GM19099 (cell line): Measurements from ENCODE around the gene ATP10B.

Source experiments
- POLR2A ChIP-seq: IDR thresholded peaks from 3 replicates; pipeline ENCODE4 v1.6.1; 2011; ENCODE audit warnings: low read depth; ENCODE audit not compliant: insufficient read length; ENCODE audit errors: extremely low read depth

ATP10B gene

GRCh38 chr5:160852049-160852448 lies at the start of gene ATP10B:
Gene ATP10B, minus strand, starts transcription at chr5:160852211. Its CDS starts 164,137 bp downstream, at chr5:160688074.
- TF ChIP-seq POLR2A, result no peak

- no peak for TF ChIP-seq POLR2A
Observed at GRCh38 chr5:160901656-160902055, 49.6 kb upstream of the ATP10B start.

- TF ChIP-seq POLR2A, result no peak
Observed at GRCh38 chr5:160899735-160900134, 47.7 kb upstream of the ATP10B start.

- TF ChIP-seq POLR2A, result no peak
Observed at GRCh38 chr5:160887780-160888179, 35.8 kb upstream of the ATP10B start.

- TF ChIP-seq POLR2A, result no peak
Observed at GRCh38 chr5:160869989-160870521, 18.0 kb upstream of the ATP10B start.

GRCh38 chr5:160867976-160868375 lies 16.0 kb upstream of the ATP10B start:
- TF ChIP-seq POLR2A, result no peak

GRCh38 chr5:160851451-160851850 lies 560 bp downstream of the ATP10B start:
- no peak for TF ChIP-seq POLR2A

- TF ChIP-seq POLR2A, result no peak
Observed at GRCh38 chr5:160850421-160850820, 1.6 kb downstream of the ATP10B start.

GRCh38 chr5:160847526-160848085 lies 4.4 kb downstream of the ATP10B start:
- no peak for TF ChIP-seq POLR2A

GRCh38 chr5:160846642-160847041 lies 5.4 kb downstream of the ATP10B start:
- no peak for TF ChIP-seq POLR2A

GRCh38 chr5:160844177-160844576 lies 7.8 kb downstream of the ATP10B start:
- TF ChIP-seq POLR2A, result no peak

- no peak for TF ChIP-seq POLR2A
Observed at GRCh38 chr5:160843240-160843639, 8.8 kb downstream of the ATP10B start.

- no peak for TF ChIP-seq POLR2A
Observed at GRCh38 chr5:160837749-160838593, 14.0 kb downstream of the ATP10B start.

GRCh38 chr5:160837211-160837610 lies 14.8 kb downstream of the ATP10B start:
- no peak for TF ChIP-seq POLR2A

GRCh38 chr5:160835818-160836528 lies 16.0 kb downstream of the ATP10B start:
- no peak for TF ChIP-seq POLR2A
